ENCODE measurements around the gene CDHR2. TPM values are rescaled to one million over a fixed set of nuclear protein-coding genes. Genes with fewer than 3 reads are reported as not detected.

Gene CDHR2
- total RNA-seq, 1 experiment from 2014 or later, result 0.63 TPM

DNA sequence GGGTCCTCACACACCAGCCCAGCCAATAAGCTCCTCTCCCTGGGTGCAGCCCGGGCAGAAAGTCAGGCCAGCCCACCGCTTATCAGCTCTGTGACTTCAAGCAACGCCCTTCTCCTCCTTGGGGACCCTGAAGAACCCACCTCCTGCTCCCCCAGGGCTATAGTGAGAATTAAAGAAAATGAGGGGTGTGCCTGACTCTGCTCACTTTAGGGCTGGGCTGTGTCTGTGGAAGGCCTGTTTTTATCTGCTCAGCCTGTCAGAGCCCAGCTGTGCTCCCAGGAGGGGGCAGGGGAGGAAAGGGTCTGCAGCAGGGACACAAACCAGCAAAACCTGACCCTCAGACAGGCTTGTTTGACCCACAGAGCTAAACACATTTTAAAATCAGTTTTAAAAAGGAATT lies 56.9 kb downstream of the CDHR2 start:
- ChIA-PET CTCF (interaction anchor here (0.8 to 1.8 kb wide), 6 partner anchors 8 to 189 kb away, joined by 3 to 7 read pairs (median 4); partner anchors contain the start of genes CLTB, EIF4E1B and SNCB), POLR2A (no interaction called here)
- Mint-ChIP-seq H3K36me3 (no peaks in the 10 kb centered on the region), H3K27me3 (ENCODE audit: low read depth) (peaks cover 19% of the 10 kb centered on the region), H3K27ac (no peak overlapping the region), H3K9me3 (no peaks in the 10 kb centered on the region), H3K4me1 (peaks cover 22% of the 10 kb centered on the region), H3K4me3 (no peak overlapping the region)
- TF ChIP-seq, protein P1, sequence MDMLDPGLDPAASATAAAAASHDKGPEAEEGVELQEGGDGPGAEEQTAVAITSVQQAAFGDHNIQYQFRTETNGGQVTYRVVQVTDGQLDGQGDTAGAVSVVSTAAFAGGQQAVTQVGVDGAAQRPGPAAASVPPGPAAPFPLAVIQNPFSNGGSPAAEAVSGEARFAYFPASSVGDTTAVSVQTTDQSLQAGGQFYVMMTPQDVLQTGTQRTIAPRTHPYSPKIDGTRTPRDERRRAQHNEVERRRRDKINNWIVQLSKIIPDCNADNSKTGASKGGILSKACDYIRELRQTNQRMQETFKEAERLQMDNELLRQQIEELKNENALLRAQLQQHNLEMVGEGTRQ (CRISPR knock-in tag; IDR thresholded peaks at IDR 0.05), result no peak
- TF ChIP-seq ETV6 (CRISPR knock-in tag; IDR thresholded peaks at IDR 0.05) (no peak), NFE2L1 (CRISPR knock-in tag; IDR thresholded peaks at IDR 0.05) (no peak), ERG (CRISPR knock-in tag; IDR thresholded peaks at IDR 0.05) (no peak), ZNF532 (CRISPR knock-in tag; IDR thresholded peaks at IDR 0.05; ENCODE audit: borderline replicate concordance) (no peak), ELF4 (CRISPR knock-in tag; IDR thresholded peaks at IDR 0.05; ENCODE audit: low read depth) (no peak), KAT7 (CRISPR knock-in tag; IDR thresholded peaks at IDR 0.05; ENCODE audit: borderline replicate concordance) (no peak), GRHL2 (CRISPR knock-in tag; IDR thresholded peaks at IDR 0.05; ENCODE audit: insufficient replicate concordance, severe bottlenecking) (no peak), OVOL2 (CRISPR knock-in tag; IDR thresholded peaks at IDR 0.05; ENCODE audit: borderline replicate concordance) (no peak), TEAD1 (CRISPR knock-in tag; IDR thresholded peaks at IDR 0.05) (no peak), SMAD3 (CRISPR knock-in tag; IDR thresholded peaks at IDR 0.05; ENCODE audit: borderline replicate concordance) (no peak), CREB1 (CRISPR knock-in tag; IDR thresholded peaks at IDR 0.05) (no peak)
- TF ChIP-seq, protein P2, sequence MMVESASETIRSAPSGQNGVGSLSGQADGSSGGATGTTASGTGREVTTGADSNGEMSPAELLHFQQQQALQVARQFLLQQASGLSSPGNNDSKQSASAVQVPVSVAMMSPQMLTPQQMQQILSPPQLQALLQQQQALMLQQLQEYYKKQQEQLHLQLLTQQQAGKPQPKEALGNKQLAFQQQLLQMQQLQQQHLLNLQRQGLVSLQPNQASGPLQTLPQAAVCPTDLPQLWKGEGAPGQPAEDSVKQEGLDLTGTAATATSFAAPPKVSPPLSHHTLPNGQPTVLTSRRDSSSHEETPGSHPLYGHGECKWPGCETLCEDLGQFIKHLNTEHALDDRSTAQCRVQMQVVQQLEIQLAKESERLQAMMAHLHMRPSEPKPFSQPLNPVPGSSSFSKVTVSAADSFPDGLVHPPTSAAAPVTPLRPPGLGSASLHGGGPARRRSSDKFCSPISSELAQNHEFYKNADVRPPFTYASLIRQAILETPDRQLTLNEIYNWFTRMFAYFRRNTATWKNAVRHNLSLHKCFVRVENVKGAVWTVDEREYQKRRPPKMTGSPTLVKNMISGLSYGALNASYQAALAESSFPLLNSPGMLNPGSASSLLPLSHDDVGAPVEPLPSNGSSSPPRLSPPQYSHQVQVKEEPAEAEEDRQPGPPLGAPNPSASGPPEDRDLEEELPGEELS (CRISPR knock-in tag; IDR thresholded peaks at IDR 0.05), result no peak
- TF ChIP-seq, protein P3, sequence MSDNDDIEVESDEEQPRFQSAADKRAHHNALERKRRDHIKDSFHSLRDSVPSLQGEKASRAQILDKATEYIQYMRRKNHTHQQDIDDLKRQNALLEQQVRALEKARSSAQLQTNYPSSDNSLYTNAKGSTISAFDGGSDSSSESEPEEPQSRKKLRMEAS (CRISPR knock-in tag; IDR thresholded peaks at IDR 0.05), result no peak
- TF ChIP-seq, protein P4, sequence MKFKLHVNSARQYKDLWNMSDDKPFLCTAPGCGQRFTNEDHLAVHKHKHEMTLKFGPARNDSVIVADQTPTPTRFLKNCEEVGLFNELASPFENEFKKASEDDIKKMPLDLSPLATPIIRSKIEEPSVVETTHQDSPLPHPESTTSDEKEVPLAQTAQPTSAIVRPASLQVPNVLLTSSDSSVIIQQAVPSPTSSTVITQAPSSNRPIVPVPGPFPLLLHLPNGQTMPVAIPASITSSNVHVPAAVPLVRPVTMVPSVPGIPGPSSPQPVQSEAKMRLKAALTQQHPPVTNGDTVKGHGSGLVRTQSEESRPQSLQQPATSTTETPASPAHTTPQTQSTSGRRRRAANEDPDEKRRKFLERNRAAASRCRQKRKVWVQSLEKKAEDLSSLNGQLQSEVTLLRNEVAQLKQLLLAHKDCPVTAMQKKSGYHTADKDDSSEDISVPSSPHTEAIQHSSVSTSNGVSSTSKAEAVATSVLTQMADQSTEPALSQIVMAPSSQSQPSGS (CRISPR knock-in tag; IDR thresholded peaks at IDR 0.05; ENCODE audit: borderline replicate concordance, low read depth), result no peak
- TF ChIP-seq, protein P5, sequence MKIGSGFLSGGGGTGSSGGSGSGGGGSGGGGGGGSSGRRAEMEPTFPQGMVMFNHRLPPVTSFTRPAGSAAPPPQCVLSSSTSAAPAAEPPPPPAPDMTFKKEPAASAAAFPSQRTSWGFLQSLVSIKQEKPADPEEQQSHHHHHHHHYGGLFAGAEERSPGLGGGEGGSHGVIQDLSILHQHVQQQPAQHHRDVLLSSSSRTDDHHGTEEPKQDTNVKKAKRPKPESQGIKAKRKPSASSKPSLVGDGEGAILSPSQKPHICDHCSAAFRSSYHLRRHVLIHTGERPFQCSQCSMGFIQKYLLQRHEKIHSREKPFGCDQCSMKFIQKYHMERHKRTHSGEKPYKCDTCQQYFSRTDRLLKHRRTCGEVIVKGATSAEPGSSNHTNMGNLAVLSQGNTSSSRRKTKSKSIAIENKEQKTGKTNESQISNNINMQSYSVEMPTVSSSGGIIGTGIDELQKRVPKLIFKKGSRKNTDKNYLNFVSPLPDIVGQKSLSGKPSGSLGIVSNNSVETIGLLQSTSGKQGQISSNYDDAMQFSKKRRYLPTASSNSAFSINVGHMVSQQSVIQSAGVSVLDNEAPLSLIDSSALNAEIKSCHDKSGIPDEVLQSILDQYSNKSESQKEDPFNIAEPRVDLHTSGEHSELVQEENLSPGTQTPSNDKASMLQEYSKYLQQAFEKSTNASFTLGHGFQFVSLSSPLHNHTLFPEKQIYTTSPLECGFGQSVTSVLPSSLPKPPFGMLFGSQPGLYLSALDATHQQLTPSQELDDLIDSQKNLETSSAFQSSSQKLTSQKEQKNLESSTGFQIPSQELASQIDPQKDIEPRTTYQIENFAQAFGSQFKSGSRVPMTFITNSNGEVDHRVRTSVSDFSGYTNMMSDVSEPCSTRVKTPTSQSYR (CRISPR knock-in tag; IDR thresholded peaks at IDR 0.05), result no peak
- TF ChIP-seq, protein P6, sequence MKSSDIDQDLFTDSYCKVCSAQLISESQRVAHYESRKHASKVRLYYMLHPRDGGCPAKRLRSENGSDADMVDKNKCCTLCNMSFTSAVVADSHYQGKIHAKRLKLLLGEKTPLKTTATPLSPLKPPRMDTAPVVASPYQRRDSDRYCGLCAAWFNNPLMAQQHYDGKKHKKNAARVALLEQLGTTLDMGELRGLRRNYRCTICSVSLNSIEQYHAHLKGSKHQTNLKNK (CRISPR knock-in tag; IDR thresholded peaks at IDR 0.05), result no peak
- ATAC-seq, result no peak
- no peak for DNase-seq (ENCODE audit: low spot score)
